ENCODE results near the gene CPS1. TPM values are rescaled to one million over a fixed set of nuclear protein-coding genes. Genes with fewer than 3 reads are reported as not detected.

Gene CPS1
- total RNA-seq, 4 donors from 2014 or later, result 1.5 to 2.4 (median 1.8) TPM

GRCh38 chr2:210544831-210545230, 11.6 kb upstream of the CPS1 start:
- TF ChIP-seq CTCF (IDR thresholded peaks at IDR 0.05) (no peak), EP300 (IDR thresholded peaks at IDR 0.05) (no peak), POLR2A (IDR thresholded peaks at IDR 0.05) (no peak), POLR2AphosphoS5 (IDR thresholded peaks at IDR 0.05) (no peak)
- Histone ChIP-seq H3K27me3 (no peaks in the 10 kb centered on the region), H3K4me3 (no peak overlapping the region), H3K27ac (no peak overlapping the region), H3K36me3 (no peaks in the 10 kb centered on the region), H3K4me1 (no peaks in the 10 kb centered on the region), H3K9me3 (no peaks in the 10 kb centered on the region)
- 32 to 37% methylated on average over 4 of the region's 4 CpGs for WGBS, 2 donors (ENCODE audit: low coverage in 1 of 2)
- ATAC-seq, result no peak

DNA sequence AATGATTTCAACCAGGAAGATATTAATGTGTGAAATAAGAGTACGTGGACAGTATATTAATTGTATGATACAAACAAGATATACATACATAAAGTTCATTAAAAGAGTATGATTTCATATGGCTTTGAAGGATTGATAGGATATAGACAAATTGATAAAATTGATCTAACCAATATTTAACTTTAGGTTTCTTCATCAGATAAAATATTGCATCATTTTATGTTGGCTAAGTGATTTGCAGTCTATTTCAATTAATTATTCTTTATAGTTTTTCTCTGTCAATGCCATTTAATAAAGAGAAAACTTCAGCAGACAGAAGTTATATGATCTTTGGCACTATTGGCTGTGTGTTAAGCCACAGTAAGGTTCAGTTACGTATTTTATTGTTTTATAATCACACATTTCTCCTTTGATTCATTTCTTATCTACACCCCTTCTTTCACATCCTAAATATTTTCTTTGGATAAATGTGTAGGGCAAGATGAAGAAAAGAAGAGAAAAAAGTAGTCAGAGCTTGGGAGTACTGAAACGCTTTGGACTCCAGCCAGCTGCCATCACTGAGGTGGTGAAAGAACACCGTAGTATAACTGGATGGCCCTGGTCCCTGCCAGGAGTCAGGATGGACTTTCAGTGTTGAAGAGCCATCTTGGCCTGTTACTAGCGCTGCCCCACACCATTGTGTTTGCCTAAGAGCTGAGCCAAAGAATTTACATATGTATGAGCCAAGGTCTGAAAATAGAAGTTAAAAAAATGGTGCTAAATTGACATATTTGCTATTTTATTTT, 9.8 kb upstream of the CPS1 start:
- Histone ChIP-seq H3K27ac (no peak overlapping the region), H3K27me3 (no peaks in the 10 kb centered on the region), H3K4me1 (no peaks in the 10 kb centered on the region), H3K9me3 (no peaks in the 10 kb centered on the region), H3K36me3 (no peaks in the 10 kb centered on the region), H3K4me3 (no peak overlapping the region)
- TF ChIP-seq POLR2AphosphoS5 (IDR thresholded peaks at IDR 0.05) (no peak), EP300 (IDR thresholded peaks at IDR 0.05) (no peak), POLR2A (IDR thresholded peaks at IDR 0.05) (no peak), CTCF (IDR thresholded peaks at IDR 0.05) (no peak)
- no peak for ATAC-seq
- 62 to 92% methylated on average over 2 to 5 of the region's 5 CpGs for WGBS, 2 donors (ENCODE audit: low coverage in 1 of 2)

GRCh38 chr2:210548031-210548430, 8.4 kb upstream of the CPS1 start:
- no peak for ATAC-seq
- H3K4me3 ChIP-seq, result no peak overlapping the region
- 54 to 75% methylated on average over 2 of the region's 2 CpGs for WGBS, 2 donors (ENCODE audit: low coverage in 1 of 2)
- no peaks in the 10 kb centered on the region for H3K36me3 ChIP-seq
- H3K27ac ChIP-seq, result no peak overlapping the region
- H3K27me3 ChIP-seq, result no peaks in the 10 kb centered on the region
- no peaks in the 10 kb centered on the region for H3K4me1 ChIP-seq
- H3K9me3 ChIP-seq, result no peaks in the 10 kb centered on the region
- TF ChIP-seq POLR2AphosphoS5 (IDR thresholded peaks at IDR 0.05) (no peak), POLR2A (IDR thresholded peaks at IDR 0.05) (no peak), EP300 (IDR thresholded peaks at IDR 0.05) (no peak), CTCF (IDR thresholded peaks at IDR 0.05) (no peak)

DNA sequence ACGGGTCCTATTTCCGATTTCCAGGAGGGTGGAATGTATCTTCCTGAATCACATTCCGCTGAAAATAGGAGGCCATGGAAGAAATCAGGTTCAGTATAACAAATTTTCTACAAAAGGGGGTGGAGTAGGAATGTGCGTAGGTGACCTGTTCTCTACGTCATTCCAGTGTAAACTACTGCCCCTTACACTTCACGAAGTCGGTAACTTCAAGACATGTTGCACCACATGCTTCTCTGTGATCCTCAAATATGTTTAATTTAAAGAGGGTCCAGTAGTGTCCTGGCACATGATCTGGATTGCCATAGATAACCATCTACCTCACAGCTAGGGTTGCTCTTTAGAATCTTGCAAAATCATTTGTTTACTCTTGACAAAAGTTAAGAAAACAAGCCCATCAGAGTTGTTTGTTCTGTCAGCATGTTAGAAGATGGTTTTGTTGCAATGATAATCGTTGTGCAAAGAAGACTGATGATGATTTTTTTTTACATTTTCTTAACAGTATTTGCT, 7.5 kb upstream of the CPS1 start:
- H3K36me3 ChIP-seq, result no peaks in the 10 kb centered on the region
- H3K4me1 ChIP-seq, result no peaks in the 10 kb centered on the region
- H3K4me3 ChIP-seq, result no peak overlapping the region
- TF ChIP-seq EP300 (IDR thresholded peaks at IDR 0.05) (no peak), CTCF (IDR thresholded peaks at IDR 0.05) (no peak), POLR2A (IDR thresholded peaks at IDR 0.05) (no peak), POLR2AphosphoS5 (IDR thresholded peaks at IDR 0.05) (no peak)
- 70 to 78% methylated on average over 8 of the region's 8 CpGs for whole genome bisulfite sequencing, 2 donors (ENCODE audit: low coverage in 1 of 2)
- H3K9me3 ChIP-seq, result no peaks in the 10 kb centered on the region
- no peak overlapping the region for H3K27ac ChIP-seq
- ATAC-seq, result no peak
- no peaks in the 10 kb centered on the region for H3K27me3 ChIP-seq

GRCh38 chr2:210551001-210551400, 5.4 kb upstream of the CPS1 start:
- no peaks in the 10 kb centered on the region for H3K36me3 ChIP-seq
- H3K27me3 ChIP-seq, result no peaks in the 10 kb centered on the region
- no peak for TF ChIP-seq CTCF (IDR thresholded peaks at IDR 0.05)
- no peak for TF ChIP-seq POLR2A (IDR thresholded peaks at IDR 0.05)
- no peak for TF ChIP-seq EP300 (IDR thresholded peaks at IDR 0.05)
- TF ChIP-seq POLR2AphosphoS5 (IDR thresholded peaks at IDR 0.05), result no peak
- H3K9me3 ChIP-seq, result no peaks in the 10 kb centered on the region
- ATAC-seq, result no peak
- 49 to 53% methylated on average over 2 of the region's 2 CpGs for WGBS, 2 donors (ENCODE audit: low coverage in 1 of 2)
- H3K27ac ChIP-seq, result no peak overlapping the region
- no peaks in the 10 kb centered on the region for H3K4me1 ChIP-seq
- no peak overlapping the region for H3K4me3 ChIP-seq

Measured in gastroesophageal sphincter (tissue), 4 donors.